Stromal cell of bone marrow (primary cell): ENCODE results near the gene RCAN2.

Experiments
- DNase-seq: peaks from one replicate; pipeline ENCODE4 v3.0.0-alpha.2; 2012; ENCODE audit warnings: low read depth

Gene RCAN2

DNA sequence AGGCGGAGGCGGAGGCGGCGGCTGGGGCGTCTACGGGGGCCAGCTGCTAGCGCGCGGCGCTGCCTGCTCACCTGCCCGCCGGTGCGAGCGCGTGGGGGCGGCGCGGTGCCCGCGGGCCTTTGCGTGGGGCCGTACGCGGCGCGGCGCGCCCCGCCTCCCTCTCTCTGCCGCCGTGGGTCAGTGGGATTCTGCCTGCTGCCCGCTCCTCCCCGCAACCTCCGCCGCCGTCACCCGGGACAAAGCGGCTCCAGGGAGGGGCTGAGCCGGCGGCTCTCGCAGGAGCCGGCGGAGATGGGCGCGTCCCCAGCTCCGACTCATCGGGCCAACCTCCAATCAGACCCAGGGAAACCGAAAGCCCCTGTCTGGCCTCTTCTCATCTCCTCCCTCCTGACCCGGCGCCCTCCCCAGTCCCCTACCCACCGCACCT, at the start of gene RCAN2:
Gene RCAN2, minus strand, starts transcription at position 249 of the 427 bp plus-strand sequence.
- no peak for DNase-seq

DNA sequence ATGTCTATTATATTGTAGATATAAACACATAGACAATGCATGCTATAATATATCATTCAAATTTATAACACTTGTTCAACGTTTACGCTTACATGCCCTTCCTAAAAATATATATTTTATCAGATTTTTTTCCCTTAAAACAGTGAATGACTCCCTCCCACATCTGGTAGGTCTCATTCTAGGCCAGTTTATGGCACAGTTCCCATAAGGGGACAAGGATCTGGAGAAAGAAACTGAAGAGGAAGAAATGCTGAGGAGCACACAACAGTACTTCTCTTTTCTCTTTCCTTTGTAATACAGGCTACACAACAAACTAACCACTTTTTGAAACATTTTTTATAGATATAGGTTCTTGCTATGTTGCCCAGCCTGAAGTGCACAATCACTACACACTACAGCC, 48.6 kb upstream of the RCAN2 start:
- DNase-seq = no peak

GRCh38 chr6:46538800-46539480, 47.7 kb upstream of the RCAN2 start:
- no peak for DNase-seq

GRCh38 chr6:46530896-46531295, 39.6 kb upstream of the RCAN2 start:
- DNase-seq = no peak

- DNase-seq = no peak
Measured at GRCh38 chr6:46528961-46529750, 37.9 kb upstream of the RCAN2 start.

GRCh38 chr6:46526607-46527006, 35.4 kb upstream of the RCAN2 start:
- no peak for DNase-seq

DNA sequence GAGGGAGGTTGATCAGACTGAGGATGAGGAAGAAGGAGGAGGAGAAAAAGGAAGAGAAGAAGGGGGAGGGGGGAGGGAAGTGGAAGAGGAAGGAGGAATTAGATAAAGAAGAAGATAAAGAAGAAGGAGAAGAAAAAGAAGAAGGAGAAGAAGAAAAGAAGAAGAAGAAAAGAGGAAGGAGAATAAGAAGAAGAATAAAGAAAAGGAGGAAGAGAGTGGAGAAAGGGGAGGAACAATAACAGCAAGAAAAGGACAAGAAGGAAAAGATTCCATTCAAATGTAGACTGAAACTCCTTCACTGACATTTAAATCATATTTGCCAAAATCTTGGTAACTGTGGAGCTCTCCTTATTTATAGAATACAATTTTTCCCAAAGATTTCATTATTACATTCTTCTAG, 34.3 kb upstream of the RCAN2 start:
- DNase-seq = no peak

GRCh38 chr6:46521464-46521971, 30.3 kb upstream of the RCAN2 start:
- DNase-seq = peak; percentile 40

GRCh38 chr6:46517202-46517601, 26.0 kb upstream of the RCAN2 start:
- no peak for DNase-seq

- DNase-seq = no peak
Measured at GRCh38 chr6:46513533-46513932, 22.3 kb upstream of the RCAN2 start.

GRCh38 chr6:46511320-46511719, 20.1 kb upstream of the RCAN2 start:
- DNase-seq = no peak

- peak; percentile 92 for DNase-seq
Measured at GRCh38 chr6:46510651-46511050, 19.4 kb upstream of the RCAN2 start.

DNA sequence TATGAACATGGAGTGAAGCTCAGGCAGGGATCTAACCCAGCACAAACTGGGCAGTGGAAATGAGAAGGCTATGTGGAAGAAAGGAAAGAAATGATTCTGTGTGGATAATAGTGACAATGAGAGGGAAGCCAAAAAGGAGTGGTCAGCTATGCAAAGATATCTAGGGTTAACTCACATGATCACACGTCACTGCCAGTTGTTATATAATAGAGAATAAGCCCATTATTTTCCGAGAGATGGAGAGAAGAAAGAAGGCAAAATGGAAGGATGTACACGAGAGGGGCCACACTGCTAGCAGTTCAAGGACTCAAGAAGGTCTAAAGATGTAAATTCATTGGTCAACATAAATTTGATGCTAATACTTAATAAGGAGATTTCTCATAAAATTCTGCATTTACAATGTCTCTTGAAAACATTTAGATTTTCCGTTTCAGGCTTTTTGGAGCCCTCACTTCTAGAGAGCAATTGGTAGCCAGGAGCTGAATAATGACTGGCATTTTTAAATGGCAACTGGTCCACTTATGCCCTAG, 18.8 kb upstream of the RCAN2 start:
- DNase-seq = no peak

- no peak for DNase-seq
Measured at GRCh38 chr6:46509063-46509462, 17.8 kb upstream of the RCAN2 start.

DNA sequence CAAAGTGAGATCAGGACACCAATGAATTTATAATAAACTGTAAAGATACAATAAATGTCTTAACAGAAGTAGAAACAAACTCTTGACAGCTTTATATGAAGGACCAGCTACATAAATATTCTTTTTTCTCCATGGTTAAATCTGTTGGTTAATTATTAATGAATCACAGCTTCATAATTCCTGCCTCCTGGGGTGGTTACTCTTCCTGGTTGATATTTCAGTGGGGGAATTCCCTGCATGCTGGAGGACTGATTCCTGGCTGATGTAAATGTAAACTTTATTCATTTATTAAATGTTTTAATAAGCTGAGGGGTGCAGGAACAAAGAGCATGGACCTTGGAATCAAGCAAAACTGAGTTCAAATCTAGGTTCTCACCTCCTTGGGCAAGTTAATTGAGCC, 16.2 kb upstream of the RCAN2 start:
- no peak for DNase-seq

GRCh38 chr6:46505693-46506512, 14.7 kb upstream of the RCAN2 start:
- DNase-seq = no peak

- no peak for DNase-seq
Measured at GRCh38 chr6:46504242-46504641, 13.0 kb upstream of the RCAN2 start.

GRCh38 chr6:46502486-46503119, 11.4 kb upstream of the RCAN2 start:
- DNase-seq = no peak

DNA sequence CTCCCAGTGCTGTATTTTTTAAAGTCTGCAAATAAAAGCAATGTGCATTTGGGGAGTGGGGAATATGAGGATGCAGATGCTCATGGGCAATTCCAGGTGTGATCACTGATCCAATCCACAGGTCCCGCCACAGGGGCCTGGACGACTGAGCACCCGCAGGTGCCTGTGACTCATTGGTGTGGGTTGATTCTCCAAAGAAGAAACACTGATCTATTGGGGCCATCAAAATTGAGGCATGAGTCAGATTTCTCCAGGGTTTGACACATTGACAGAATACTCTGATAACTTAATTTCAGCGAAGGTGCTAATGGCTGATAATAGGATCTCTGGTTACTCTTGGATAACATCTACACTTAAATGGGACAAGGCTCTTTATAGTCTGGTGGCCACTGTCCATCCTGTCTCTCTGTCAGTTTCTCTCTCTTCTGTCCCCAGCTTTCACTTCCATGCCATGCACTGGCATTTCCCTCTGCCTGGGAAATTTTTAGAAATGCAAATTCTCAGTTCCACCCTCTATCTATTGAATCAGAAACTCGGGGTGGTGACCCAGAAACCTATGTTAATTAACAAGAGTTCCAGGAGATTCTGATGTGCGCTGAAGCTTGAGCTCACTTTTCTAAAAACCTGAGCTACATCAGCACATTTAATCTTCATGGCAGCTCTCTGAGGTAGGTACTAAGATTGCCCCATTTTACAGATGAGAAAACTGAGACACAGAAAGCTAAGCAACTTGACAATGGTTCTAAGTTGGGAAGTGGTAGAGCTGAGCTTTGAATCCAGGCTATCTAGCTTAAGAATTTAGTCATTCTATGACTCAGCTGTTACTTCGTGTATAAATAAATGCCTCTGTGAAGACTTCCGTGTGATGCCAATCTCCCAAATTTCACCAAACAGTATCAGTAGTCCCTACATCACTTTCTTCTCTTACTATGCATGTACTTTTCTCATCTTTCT, 10.2 kb upstream of the RCAN2 start:
- peak; percentile 22 for DNase-seq

DNA sequence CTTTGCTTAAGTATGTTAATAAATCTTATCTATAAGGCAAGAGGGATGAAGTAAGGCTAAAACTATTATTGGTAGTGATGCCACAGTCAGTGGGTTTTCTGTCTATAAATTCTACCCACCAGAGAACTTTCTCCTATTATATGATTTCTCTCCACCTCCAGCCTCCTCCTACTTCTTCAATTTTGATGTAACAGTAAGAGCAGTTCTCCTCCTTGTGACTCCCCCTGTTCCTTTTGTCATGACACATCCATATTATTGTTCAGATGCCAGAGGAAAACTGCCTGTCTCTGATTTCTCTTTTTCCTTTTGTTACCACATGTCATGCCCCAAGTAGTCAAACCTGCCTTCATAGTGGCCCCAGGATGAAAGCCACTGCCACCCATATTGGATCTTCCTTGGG, 9.1 kb upstream of the RCAN2 start:
- DNase-seq = no peak
